ENCODE results near the gene HYAL2.
"Not testable (repeated sequence)": the region's sequence is repeated elsewhere in the genome, so short reads cannot be mapped to it uniquely, and the experiment has no call there.

The HYAL2 gene

GRCh38 chr3:50288387-50289007 is 34.0 kb downstream of the HYAL2 start:
- DNase-seq (ENCODE audit: low spot score): peak; percentile 67
- no peak for TF ChIP-seq CTCF (IDR thresholded peaks at IDR 0.05)
- Histone ChIP-seq H3K4me3 (no peak overlapping the region), H3K27ac (no peak overlapping the region)

DNA sequence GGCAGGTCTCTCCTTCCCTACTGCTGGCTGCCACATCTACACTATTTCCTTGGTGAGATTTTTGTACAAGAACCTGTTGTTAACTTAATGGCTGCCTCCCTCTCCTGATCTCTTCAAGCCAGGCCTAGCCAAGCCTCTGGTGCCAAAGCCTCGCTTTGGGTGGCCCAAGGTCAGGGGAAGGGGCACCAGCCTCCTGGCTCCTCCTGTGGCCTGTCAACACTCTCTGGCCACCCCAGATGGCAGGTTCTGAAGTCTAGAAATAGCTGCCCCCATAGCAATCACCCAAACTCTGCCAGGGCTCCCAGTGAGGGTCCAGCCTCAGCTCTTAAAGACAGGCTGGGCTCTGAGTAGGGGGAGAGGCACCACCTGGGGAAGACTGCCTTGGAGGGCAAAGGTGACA is 35.3 kb downstream of the HYAL2 start:
- TF ChIP-seq CTCF (IDR thresholded peaks at IDR 0.05): no peak
- Histone ChIP-seq H3K4me3 (no peak overlapping the region), H3K27ac (no peak overlapping the region)
- DNase-seq (ENCODE audit: low spot score): no peak

DNA sequence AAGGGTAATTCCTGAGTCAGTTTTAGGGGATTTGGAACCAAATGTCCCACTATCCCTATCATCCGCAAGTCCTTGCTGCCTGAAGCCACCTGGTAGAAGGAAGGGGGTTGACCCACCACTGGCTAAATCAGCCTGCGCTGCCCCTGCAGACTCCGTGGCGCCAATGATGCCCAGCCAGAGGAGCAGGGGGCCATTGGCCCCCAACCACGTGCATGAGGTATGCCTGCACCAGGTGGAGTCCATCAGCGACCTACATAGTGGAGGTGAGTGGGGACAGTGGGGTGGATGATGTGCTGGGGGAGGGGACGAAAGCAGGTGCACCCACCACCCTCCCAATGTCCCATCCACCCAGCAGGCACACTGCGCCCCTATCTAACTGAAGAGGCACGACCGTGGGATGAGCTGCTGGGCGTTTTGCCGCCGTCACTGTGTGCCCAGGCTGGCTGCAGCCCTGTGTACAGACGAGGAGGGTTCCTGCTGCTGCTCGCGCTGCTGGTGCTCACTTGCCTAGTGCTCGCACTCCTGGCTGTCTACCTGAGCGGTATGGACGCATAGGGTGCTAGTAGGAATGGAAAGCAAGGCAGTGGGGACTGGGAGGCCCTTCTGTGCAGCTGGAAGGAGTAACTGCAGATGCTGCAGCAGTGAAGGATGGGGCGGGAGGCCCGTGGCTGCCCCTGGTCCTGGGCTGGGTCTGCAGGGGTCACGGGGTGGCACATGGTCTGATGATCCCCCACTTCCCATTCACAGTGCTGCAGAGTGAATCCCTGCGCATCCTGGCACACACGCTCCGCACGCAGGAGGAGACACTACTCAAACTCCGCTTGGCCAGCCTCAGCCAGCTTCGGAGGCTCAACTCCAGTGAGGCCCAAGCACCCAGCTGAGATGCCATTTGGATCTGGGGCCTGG is 36.0 kb downstream of the HYAL2 start:
- no peak for TF ChIP-seq CTCF (IDR thresholded peaks at IDR 0.05)
- no peak for DNase-seq (ENCODE audit: low spot score)
- H3K4me3 ChIP-seq: no peak overlapping the region
- no peak overlapping the region for H3K27ac ChIP-seq

- H3K27ac ChIP-seq; DNase-seq (ENCODE audit: low spot score); H3K4me3 ChIP-seq: not testable (repeated sequence)
These were observed 38.4 kb downstream of the HYAL2 start for GRCh38 chr3:50284121-50284520.

DNA sequence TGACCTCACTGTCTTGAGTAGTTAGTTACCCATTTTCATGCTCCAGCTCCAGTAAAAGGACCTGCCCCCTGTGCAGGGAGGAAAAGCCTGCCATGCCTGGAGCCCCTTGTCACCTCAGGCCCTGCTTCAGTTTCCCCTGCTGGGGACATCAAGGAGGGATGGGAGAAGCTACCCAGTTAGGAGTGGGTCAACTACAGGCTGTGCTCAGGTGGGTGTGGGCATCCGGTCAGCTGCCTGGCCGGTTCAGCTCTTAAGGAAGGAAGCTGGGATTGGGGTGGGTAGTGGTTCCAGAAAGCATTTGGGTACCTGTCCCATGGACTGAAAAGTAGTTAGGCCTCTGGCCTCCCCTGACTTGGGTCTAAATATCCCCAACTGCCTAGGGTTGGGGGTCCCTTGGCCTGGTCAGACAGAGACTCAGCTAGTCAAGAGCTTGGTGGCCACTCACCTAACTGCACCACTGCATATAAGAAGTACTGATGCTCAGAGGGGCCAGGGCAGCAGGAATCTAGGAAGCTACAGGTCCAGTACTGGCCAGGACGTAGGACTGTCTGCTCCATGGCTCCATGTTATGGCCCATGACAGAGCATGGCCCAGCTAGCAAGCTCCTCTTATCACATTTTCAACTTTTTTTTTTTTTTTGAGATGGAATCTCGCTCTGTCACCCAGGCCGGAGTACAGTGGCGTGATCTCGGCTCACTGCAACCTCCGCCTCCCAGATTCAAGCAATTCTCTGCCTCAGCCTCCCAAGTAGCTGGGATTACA is 43.1 kb downstream of the HYAL2 start:
- Histone ChIP-seq H3K4me3 (no peak overlapping the region), H3K27ac (peak overlapping the region; percentile 56 to 71)
- no peak for TF ChIP-seq CTCF (IDR thresholded peaks at IDR 0.05)
- no peak for DNase-seq (ENCODE audit: low spot score)

DNA sequence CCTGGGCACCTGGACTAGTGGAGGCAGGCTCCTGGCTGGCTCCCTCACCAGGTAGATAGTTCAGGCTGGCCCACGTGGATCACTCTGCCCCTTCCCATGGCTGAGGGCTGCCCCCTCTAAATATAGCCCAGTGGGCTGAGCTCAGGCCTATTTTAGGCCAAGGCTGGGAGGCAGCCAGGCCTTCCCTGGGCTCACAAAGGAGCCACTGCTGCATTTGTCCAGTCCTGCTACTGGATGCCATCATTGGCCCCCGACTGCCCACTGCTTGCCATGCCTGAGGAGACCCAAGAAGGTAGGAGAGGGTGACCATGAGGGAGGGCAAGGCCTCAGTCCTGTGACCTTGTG is 43.7 kb downstream of the HYAL2 start, which contains the start of gene LSMEM2:
TSS of gene LSMEM2 (plus strand) at position 208 of the 345 bp plus-strand sequence. CDS start at position 235, 27 bp downstream.
- Histone ChIP-seq H3K4me3 (no peak within 1 kb of the TSS), H3K27ac (peak within 1 kb of the TSS; percentile 56 to 71)
- no peak for DNase-seq (ENCODE audit: low spot score)
- no peak for TF ChIP-seq CTCF (IDR thresholded peaks at IDR 0.05)

DNA sequence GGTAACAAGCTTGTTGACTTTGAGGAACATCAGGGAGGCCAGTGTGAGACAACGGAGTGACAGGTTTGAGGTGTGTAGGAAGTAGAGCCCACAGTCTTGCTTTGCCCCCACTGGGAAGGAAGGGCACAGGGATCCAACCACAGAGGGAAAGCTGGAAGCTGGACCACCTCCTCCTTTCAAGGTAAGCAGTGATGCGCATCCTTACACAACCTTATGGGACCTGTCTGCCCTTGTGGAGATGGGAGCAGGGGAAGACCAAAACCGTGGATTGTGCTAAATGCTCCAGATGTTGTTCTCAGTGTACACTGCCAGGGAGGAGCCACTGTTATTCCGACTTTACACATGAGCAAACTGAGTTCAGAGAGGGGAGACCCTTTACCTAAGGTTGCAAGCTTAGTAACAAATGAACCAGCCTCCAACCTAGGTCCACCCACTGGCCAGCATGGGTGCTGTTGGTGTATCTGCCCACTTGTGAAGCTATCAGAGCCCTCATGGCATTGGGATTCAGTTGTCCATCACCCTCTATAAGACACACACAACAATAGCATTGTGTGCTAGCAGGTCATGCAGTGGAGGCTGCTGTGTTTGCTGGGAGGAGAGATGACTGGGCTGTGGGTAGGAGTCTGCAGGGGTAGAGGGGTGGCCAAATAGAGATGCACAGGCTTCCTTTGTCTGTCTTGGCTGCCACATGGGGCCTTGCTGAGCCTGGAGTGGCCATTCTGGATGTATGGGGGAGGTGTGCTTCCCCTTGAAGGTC is 44.2 kb downstream of the HYAL2 start:
- peak overlapping the region; percentile 56 to 71 for H3K27ac ChIP-seq
- no peak for DNase-seq (ENCODE audit: low spot score)
- TF ChIP-seq CTCF (IDR thresholded peaks at IDR 0.05): no peak
- H3K4me3 ChIP-seq: no peak overlapping the region

Measured in coronary artery (tissue), 2 donors.